T47D (cell line): Measurements from ENCODE around the gene TMEM204.

Experiments used
- DNase-seq, 2 experiments: peaks; one replicate each; pipeline versions ENCODE4 v3.0.0 to v3.0.0-alpha.2; 2011 to 2012; ENCODE audit warnings: low read depth in 1 of 2, low spot score in 1 of 2
- JUND ChIP-seq: IDR thresholded peaks from 2 replicates; pipeline ENCODE4 v1.6.1; 2012; ENCODE audit warnings: low read depth
- in situ Hi-C: cut with HindIII; loops from 2 replicates; pipeline ENCODE4 v1.10.0; 2016; ENCODE audit warnings: low sequenced_read_pairs, low pct_unique_long_range_greater_than_20kb

TMEM204 gene

GRCh38 chr16:1551166-1551565 is 17.7 kb downstream of the TMEM204 start:
- in situ Hi-C loops: no loop called here
- no peak for TF ChIP-seq JUND
- no peak for DNase-seq

- no peak for DNase-seq
- TF ChIP-seq JUND: no peak
- in situ Hi-C loops: no loop called here
These were observed 18.7 kb downstream of the TMEM204 start for GRCh38 chr16:1552129-1552528.

GRCh38 chr16:1553946-1554825 is 20.7 kb downstream of the TMEM204 start:
- no peak for TF ChIP-seq JUND
- DNase-seq: no peak
- in situ Hi-C loops: no loop called here

- TF ChIP-seq JUND: no peak
- DNase-seq: no peak
- in situ Hi-C loops: no loop called here
These were observed 21.5 kb downstream of the TMEM204 start for GRCh38 chr16:1554826-1555445.

- no peak for DNase-seq
- in situ Hi-C loops: no loop called here
These were observed 22.8 kb downstream of the TMEM204 start for GRCh38 chr16:1556254-1556653.

GRCh38 chr16:1557074-1557473 is 23.6 kb downstream of the TMEM204 start:
- no peak for TF ChIP-seq JUND
- in situ Hi-C loops: no loop called here
- DNase-seq: no peak

More at GRCh38 chr16:1556254-1556653, 22.8 kb downstream of the TMEM204 start:
- TF ChIP-seq JUND: no peak

- in situ Hi-C loops: no loop called here
- TF ChIP-seq JUND: no peak
- DNase-seq: no peak
These were observed 24.1 kb downstream of the TMEM204 start for GRCh38 chr16:1557576-1557975.

GRCh38 chr16:1559446-1559975 is 26.0 kb downstream of the TMEM204 start:
- in situ Hi-C loops: no loop called here

GRCh38 chr16:1560153-1560552 is 26.7 kb downstream of the TMEM204 start:
- in situ Hi-C loops: no loop called here
- DNase-seq: no peak

More at GRCh38 chr16:1559446-1559975, 26.0 kb downstream of the TMEM204 start:
- no peak for DNase-seq
- no peak for TF ChIP-seq JUND

GRCh38 chr16:1560866-1561265 is 27.4 kb downstream of the TMEM204 start:
- TF ChIP-seq JUND: no peak
- in situ Hi-C loops: no loop called here
- no peak for DNase-seq

More at GRCh38 chr16:1560153-1560552, 26.7 kb downstream of the TMEM204 start:
- TF ChIP-seq JUND: no peak

GRCh38 chr16:1561266-1561665 is 27.8 kb downstream of the TMEM204 start:
- no peak for TF ChIP-seq JUND
- DNase-seq: no peak
- in situ Hi-C loops: no loop called here

- no peak for DNase-seq
- no peak for TF ChIP-seq JUND
- in situ Hi-C loops: no loop called here
These were observed 28.4 kb downstream of the TMEM204 start for GRCh38 chr16:1561836-1562235.

- TF ChIP-seq JUND: no peak
- in situ Hi-C loops: no loop called here
- DNase-seq: no peak
These were observed 30.3 kb downstream of the TMEM204 start for GRCh38 chr16:1563786-1564185.
